GDM1 (cell line): ENCODE measurements around the gene GPT2.
"Not testable (repeated sequence)": the region's sequence is repeated elsewhere in the genome, so short reads cannot be mapped to it uniquely, and the experiment has no call there.

Experiments
- DNase-seq: peaks from one replicate; lab custom pipeline; 2025; lab: John Stamatoyannopoulos, UW

Gene GPT2

DNA sequence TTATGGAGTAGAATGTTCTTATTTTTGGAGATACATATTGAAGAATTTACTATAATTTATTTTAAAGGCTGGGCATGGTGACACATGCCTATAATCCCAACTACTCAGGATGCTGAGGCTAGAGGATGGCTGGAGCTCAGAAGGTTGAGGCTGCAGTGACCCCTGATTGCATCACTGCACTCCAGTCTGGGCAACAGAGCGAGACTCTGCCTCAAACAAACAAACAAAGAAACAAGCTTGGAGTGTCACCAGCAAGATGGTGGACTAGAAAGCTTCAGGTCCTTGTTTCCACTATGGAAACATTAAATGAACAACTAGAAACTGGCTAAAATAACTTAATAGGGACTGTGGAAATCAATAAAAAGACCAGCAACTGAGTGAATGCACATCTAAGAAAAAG lies 17.9 kb upstream of the GPT2 start:
- DNase-seq, result no peak

DNA sequence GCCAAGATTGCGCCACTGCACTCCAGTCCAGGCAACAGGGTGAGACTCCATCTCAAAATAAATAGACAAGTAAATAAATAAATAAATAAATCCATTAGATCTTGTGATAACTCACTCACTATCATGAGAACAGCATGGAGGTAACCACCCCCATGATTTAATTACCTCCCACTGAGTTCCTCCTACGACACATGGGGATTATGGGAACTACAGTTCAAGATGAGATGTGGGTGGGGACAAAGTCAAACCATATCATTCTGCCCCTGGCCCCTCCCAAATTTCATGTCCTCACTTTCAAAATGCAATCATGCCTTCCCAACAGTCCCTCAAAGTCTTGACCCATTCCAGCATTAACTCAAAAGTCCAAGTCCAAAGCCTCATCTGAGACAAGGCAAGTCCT lies 16.7 kb upstream of the GPT2 start:
- not testable (repeated sequence) for DNase-seq

DNA sequence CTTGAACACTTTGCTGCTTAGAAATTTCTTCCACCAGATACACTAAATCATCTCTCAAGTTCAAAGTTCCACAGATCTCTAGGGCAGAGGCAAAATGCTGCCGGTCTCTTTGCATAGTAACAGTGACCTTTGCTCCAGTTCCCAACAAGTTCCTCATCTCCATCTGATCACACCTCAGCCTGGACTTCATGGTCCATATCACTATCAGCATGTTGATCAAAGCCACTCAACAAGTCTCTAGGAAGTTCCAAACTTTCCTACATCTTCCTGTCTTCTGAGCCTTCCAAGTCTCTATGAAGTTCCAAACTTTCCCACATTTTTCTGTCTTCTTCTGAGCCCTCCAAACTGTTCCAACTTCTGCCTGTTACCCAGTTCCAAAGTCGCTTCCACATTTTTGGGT lies 15.3 kb upstream of the GPT2 start:
- not testable (repeated sequence) for DNase-seq

DNA sequence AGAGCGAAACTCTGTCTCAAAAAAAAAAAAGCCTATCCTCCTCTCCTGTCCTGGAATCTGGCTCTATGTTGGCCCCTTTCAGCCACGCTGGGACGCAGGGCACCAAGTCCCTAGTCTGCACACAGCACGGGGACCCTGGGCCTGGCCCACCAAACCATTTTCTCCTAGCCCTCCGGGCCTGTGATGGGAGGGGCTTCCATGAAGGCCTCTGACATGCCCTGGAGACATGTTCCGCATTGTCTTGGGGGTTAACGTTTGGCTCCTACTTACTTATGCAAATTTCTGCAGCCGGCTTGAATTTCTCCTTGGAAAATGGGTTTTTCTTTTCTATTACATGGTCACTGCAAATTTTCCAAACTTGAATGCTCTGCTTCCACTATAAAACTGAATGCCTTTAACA lies 12.6 kb upstream of the GPT2 start:
- DNase-seq, result no peak

DNA sequence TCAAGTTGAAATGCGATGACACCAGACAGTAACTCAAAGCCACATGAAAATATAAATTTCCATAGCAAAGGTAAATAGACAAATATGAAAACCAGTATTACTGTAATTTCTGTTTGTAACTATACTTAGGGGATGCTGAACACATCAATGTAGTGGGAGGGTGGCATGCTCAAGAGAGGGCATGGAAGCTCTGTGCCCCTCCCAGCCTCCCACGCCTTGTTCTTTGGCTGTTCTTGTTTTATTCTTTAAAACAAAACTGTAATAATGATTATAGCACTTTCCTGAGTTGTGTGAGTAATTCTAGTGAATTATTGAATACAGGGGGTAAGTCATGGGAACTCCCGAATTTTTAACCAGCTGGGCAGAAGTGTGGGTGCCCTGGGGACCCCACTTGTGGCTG lies 11.0 kb upstream of the GPT2 start:
- no peak for DNase-seq

DNA sequence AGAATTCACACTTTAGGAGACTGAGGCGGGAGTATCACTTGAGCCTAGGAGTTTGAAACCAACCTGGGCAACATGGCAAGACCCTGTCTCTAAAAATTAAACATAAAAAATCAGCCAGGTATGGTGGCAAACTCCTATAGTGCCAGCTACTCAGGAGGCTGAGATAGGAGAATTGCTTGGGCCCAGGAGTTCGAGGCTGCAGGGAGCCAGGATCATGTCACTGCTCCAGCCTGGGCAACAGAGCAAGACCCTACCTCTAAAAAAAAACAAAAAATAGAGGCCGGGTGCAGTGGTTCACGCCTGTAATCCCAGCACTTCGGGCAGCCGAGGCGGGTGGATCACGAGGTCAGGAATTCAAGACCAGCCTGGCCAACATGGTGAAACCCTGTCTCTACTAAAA lies 8.9 kb upstream of the GPT2 start:
- DNase-seq, result no peak

DNA sequence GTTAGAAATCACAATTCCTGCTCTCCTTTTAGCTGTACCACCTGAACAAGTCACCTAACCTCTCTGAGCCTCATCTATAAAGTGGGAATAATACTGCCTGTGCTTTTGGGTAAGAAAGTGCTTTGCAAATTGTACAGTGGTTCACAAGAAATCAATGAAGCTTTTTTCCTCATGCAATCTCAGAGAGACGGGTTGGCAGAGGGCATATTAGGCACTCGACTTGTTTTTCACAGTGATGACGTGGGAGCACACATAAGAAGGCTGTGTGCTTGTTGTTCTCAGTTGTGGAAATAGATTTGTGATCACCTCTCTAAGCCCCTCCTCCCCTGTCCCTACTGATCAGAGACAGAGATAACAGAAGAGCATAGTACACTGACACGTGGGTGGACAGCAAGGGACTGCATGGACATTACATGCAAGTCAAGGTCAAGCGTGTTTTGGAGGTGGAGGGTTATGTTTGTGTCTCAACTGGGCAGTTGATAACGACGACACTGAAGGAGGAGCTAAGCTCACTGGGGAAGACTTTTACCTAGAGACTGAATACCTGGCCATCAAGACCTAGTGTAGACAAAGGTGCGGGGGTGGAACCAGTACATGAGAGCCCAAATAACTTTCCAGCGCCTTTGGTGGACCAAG lies 1.7 kb upstream of the GPT2 start:
- DNase-seq, result no peak

DNA sequence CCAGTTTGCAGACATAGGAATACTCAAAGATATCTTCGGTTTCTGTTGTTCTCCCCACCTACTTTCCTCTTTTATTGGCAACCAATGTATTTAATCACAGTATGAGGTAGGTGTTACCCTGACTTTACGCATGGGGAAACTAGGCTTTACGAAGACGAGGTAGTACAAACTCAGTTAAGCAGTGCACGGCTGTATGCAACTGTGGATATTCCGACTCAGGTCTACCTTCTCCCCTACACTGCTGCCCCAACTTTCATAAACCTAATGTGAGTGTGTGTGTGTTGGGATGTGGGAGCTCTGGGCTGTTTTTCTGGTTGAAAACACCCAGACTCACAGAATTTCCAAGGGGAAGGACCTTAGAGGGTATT lies 1.2 kb upstream of the GPT2 start:
- no peak for DNase-seq

DNA sequence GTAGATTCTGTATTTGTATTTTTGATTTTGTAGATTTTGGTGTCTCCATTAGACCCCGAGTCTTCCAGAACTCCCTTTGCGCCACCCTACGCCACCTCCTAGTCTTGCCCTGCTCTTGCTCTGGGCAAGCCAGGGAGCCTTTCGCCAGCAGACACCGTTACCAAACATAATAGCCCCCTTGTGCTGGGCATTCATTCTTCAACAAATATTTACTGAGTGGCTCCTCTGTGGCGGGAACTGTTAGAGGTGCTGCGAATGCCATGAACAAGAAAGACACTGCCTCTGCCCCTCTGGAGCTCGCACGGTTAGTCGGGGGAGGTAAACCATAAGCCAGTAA lies 841 bp upstream of the GPT2 start:
- DNase-seq, result no peak

DNA sequence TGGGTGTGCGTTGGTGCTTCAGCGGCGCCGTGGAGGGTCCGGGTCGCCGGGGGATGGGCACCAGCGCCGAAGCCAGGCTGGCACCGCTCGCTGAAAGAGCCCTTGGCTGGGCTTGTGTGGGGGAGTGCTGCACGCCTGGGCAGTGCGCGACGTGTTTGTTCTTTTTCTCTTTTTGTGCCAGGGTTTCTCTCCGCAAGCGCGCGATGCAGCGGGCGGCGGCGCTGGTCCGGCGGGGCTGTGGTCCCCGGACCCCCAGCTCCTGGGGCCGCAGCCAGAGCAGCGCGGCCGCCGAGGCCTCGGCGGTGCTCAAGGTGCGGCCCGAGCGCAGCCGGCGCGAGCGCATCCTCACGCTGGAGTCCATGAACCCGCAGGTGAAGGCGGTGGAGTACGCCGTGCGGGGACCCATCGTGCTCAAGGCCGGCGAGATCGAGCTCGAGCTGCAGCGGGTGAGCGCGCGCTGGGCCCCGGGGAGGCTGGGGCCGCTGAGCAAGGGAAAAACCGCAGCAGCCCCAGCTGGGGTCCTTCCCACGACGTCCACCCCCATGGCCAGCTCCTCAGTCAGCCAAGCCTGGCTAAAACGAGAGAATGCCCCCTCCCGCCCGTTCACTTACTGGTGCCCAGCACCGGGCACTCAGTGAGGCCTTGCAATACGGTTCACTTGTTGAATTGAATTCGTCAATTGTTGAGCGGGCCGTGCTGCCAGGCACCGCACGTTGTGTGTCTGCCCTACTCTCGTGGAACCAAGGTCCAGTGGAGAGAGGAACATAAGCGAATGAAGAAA lies 541 bp downstream of the GPT2 start:
- no peak for DNase-seq

DNA sequence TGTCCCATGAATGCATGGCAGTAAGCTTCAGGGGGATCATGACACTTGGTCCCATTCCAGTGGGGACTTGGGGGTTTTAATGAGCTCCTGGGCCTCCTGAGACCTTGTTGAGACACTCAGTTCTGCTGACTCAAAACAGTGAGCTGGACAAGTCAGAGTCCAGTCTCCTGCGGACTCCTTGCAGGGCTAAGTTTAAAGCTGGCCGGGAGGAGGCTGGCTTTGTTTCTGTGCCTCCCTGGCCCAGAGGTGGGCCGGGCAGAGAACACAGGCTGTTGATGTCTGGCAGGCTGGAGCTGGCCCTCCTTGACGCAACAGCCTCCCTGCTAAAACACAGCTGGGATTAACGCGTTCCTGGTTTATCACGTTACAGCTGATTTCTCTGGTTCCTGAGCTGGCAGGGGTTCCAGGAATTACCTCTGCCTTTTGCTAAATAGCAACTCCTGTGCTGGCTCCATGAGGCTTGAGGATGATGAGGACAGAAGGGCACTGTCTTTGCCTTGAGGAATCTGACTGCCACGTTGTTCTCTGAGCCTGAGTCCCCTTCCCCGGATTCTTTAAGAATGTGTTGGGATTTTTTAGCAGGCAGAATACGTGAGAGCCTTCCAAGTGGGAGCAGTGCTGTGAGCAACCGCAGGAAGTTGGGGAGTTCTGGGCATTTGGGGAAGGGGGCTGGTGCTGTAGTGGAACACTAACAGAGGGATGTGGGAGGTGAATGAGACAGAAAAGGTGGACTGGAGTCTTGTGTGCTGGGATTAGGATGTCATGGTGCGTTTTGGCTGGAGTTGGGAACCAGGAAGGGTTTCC lies 2.0 kb downstream of the GPT2 start:
- DNase-seq, result no peak

DNA sequence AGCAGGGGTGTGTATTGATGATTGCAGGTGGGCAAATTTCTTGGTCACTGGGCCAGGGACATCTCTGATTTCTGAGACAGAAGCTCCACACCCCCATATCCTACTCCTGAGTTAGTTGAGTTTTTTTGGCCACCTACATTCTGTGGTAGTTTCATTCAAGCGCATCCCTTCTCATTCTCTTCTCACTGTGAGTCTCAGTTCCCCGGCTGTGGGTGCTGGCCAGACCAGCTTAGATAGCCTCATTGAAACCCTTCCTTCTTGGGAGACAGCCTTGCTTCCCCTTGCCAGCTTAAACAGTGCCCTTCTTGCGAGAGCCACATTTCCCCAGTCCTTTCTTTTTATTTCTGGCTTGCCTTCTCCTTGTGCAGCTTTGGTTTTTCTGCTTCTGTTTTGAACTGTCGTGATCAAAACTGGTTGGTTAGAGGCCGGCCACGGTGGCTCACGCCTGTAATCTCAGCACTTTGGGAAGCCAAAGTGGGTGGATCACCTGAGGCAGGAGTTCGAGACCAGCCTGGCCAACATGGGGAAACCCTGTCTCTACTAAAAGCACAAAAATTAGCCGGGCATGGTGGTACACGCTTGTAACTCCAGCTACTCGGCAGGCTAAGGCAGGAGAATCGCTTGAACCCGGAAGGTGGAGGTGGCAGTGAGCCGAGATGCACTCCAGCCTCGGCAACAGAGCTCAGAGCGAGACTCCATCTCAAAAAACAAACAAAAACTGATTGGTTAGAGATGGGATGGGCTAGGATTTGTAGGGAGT lies 2.8 kb downstream of the GPT2 start:
- no peak for DNase-seq

DNA sequence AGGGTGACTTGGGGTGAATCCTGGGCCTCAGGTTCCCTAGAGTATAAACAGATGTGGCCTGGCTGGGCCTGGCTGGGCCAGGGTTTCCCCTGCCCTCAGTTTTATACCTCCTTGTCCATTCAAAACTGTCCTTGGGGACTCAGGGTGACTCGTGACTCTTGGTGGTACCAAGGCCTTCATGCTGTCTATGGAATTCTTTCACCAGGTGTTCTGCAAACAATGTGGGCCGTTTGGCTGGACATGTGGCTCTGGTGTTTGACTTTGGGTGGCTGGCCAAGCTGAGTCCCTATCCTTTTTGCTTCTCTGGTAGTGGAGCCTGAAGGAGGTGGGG lies 3.3 kb downstream of the GPT2 start:
- no peak for DNase-seq

DNA sequence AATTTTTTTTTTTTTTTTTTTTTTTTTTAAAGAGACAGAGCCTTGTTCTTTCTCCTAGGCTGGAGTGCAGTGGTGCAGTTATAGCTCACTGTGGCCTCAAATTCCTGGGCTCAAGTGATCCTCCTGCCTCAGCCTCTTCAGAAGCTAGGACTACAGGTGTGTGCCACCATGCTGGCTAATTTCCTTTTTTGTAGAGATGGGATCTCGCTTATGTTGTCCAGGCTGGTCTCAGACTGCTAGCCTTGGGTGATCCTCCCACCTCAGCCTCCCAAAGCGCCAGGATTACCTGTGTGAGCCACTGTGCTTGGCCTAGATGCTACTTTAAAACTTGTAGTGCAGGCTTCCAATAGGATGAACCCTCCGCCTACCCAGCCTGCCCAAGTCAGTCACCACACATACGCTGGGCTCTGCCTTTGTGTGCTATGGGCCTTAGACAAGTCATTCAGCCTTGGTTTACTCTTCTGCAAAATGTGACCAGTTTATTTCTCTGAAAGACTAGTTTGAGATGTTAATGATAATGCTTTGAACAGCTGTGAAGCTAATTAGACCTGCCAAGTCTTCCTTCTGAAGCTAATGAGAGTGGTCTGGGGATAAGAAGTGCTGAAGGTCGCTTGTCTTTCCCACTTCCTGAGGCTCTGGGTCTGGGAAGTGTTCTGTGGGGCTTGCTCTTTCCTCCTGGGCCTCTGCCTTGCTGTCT lies 5.2 kb downstream of the GPT2 start:
- DNase-seq, result no peak

DNA sequence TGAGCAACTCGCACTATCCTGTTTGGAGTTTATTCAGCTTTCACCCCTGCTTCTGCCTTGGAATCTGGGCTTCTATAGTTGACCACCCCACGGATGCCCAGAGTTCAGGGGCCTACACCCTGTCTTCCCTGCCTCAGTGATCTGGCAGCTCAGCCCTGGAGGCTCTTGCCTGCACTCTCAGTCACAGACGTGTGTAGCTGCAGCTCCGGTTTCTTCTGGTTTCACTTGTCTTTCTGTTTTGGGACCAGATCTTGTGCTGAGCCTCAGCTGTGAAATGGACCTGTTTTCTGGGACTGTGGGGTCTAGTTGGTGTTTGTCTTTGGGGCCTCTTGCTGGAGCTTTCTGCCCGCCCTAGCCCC lies 5.8 kb downstream of the GPT2 start:
- DNase-seq, result no peak

DNA sequence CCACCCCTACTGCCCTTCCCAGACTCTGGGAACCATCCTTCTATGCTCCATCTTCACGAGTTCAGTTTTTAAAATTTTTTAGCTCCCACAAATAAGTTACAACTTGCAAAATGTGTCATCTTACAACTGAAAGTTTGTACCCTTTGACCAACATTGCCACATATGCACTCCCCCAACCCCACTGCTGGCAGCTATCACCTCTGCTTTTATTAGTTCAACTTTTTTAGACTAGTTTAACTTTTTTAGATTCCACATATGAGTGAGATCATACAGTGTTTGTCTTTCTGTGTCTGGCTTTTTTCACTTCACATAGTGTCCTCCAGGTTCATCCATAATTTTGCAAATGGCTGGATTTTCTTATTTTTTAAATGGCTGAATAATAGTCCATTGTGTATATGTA lies 7.7 kb downstream of the GPT2 start:
- no peak for DNase-seq

DNA sequence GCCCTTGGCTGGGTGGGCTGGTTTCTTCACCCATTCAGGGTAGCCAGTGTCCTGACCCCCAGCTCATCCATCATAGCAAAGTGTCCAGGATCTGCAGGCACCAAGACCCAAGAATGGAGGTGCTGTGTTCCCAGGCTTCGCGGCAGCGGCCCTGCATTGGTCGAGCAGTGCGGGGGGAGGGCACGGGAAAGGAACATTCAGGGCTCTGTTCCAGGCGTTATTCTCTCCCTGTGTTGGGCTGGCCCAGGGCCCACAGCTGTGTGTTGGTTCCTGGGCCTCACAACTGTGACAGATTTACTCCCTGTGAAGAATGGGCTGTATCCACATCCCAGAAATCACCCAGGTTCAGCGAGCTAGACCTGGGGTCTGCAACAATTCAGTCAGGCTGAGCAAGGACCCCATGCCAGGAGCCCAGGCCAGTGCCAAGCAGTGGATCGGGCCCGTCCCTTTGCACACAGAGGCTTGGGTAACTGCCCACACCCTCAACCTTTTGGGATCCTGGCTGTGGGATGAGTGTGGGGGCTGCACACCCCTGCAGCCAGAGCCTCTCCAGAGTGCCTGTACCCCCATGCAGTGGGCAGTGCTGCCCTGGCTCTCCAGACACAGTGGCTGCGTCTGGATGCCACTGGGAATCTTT lies 10.0 kb downstream of the GPT2 start:
- DNase-seq, result no peak

DNA sequence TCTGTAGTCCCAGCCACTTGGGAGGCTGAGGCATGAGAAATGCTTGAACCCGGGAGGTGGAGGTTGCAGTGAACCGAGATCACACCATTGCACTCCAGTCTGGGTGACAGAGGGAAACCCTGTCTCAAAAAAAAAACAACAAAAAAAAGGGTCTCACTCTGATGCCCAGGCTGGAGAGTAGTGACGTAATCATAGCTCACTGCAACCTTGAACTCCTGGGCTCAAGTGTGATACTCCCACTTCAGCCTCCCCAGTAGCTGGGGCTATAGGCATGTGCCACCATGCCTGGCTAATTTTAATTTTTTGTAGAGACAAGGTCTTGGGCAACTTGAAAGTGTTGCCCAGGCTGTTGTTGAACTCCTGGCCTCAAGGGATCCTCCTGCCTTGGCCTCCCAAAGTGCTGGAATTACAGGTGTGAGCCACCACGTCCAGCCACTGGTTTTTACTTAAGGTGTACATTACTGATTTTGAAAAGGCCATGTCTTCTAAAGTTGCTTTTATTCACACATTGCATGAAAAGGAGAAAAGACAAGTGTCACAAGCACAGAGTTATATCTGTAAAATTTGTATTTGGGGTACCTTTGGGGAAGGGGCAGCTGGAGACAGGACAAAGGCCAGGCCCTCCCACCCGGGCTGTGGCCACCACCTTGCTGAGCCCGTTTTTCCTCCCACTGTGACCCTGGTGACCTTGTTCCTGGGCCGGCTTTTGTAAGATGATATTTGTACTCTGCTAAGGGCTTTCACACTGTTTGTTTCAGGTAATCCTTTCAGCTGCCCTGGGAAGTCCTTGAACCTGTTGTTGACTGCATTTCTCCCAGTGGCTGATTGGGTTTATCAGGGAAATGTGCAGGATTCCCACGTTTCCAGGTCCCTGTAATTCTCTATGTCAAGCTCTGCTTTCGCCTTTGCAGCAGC lies 11.5 kb downstream of the GPT2 start:
- DNase-seq, result no peak

DNA sequence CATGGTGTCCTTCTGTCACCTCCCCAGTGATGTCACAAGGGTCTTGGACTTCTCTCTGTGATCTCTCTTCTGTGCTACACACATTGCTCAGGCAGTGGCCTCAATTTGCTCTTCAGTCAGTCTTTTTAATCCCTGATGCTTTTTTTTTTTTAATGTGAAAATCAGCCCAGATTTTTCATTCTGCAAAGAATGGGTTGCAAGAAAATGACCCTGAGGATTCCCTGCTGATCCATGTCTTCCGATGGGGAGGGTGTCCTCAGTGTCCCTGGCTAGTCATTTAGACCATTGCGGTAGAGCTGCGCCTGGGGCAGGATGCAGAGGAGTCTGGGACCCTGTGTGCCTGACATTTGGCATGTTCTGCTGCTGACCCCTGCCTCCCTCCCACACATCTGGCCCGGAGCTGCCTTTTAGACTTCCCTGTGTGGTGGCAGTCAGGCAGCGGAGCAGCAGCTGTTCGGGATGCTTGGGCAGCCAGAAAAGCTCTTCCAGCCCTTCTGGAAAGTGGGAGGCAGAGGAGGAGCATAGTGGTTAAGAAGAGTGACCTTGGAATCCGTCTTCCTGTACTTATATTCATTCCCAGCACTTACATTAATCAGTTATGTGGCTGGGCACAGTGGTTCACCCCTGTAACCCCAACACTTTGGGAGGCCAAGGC lies 12.3 kb downstream of the GPT2 start:
- no peak for DNase-seq

DNA sequence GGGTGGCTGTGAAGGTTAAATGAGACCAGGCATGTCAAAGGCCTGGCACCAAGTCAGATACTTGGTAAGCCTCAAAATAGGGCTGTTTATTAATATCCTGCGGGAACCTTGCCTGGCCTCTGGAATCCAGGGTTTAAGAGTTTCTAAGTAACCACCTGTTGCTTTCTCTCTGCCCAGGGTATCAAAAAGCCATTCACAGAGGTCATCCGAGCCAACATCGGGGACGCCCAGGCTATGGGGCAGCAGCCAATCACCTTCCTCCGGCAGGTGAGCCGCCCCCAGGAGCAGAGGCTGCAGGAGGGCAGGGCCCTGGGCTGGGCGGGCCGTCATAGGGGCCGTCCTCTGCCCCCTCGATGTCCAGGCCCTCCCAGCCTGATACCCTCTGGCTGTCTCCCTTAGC lies 13.3 kb downstream of the GPT2 start:
- DNase-seq, result no peak
